GM12878 (cell line): Measurements from ENCODE around the gene ERVMER34-1. TPM values are rescaled to one million over a fixed set of nuclear protein-coding genes. Genes with fewer than 3 reads are reported as not detected.

Source experiments
- CBX5 ChIP-seq: sonication (generic); IDR thresholded peaks from 2 replicates; pipeline ENCODE4 v1.6.1; 2016; ENCODE audit warnings: low read depth, moderate library complexity, mild to moderate bottlenecking, inconsistent platforms
- DPF2 ChIP-seq: fragments of 450-650 bp; IDR thresholded peaks from 2 replicates; pipeline ENCODE4 v1.6.1; 2017; ENCODE audit warnings: mild to moderate bottlenecking
- POLR2AphosphoS2 ChIP-seq: IDR thresholded peaks from 2 replicates; pipeline ENCODE4 v1.6.1; 2011; ENCODE audit warnings: low read depth, mild to moderate bottlenecking, low read length, improper control_type of control experiment, moderate library complexity
- RBBP5 ChIP-seq: fragments of 200-600 bp; sonication (generic); conservative IDR thresholded peaks from 2 replicates; pipeline ENCODE4 v1.6.1; 2016
- SMAD1 ChIP-seq: fragments of 450-650 bp; IDR thresholded peaks from 2 replicates; pipeline ENCODE4 v1.6.1; 2018; ENCODE audit warnings: mild to moderate bottlenecking, low read depth; ENCODE audit not compliant: partially characterized antibody
- WRNIP1 ChIP-seq: IDR thresholded peaks from 2 replicates; pipeline ENCODE4 v1.6.1; 2011; ENCODE audit warnings: low read depth, low read length, improper control_type of control experiment, borderline replicate concordance
- ZNF274 ChIP-seq: IDR thresholded peaks from one replicate; pipeline ENCODE4 v1.8.0; 2011; ENCODE audit not compliant: insufficient read length, insufficient read depth
- ZSCAN29 ChIP-seq: fragments of 450-650 bp; IDR thresholded peaks from 2 replicates; pipeline ENCODE4 v1.6.1; 2017; ENCODE audit warnings: mild to moderate bottlenecking, moderate library complexity
- polyA plus RNA-seq, 11 experiments: library from polyadenylated mRNA; depleted of rRNA in 4 of 11; unstranded in 6 of 11; stranded (reverse) in 5 of 11; fragments of >200 nt; fragmentation: Nextera tagmentation in 4 of 11; fragmentation: Illumina TruSeq in 1 of 11; extraction: Ambion mirVana in 4 of 11; extraction: Trizol in 1 of 11; gene quantifications; 1 replicate in 1 of 11; 2 replicates in 10 of 11; pipeline versions ENCODE4 v1.2.1 to v1.2.3, GENCODE V29; 2011 to 2016; ENCODE audit warnings: inconsistent platforms in 2 of 11, missing spikeins in 2 of 11, low read depth in 1 of 11
- total RNA-seq, 4 experiments: library from RNA; depleted of rRNA in 3 of 4; stranded (reverse); fragments of >200 nt in 3 of 4; fragmentation: Illumina TruSeq in 1 of 4; extraction: Trizol in 1 of 4; gene quantifications; 2 replicates each; pipeline versions ENCODE4 v1.2.1 to v1.2.3, GENCODE V29; 2013 to 2021
- TF ChIP-seq, protein P1 (sequence below): fragments of 450-650 bp; IDR thresholded peaks from 2 replicates; pipeline ENCODE4 v1.6.1; 2016; ENCODE audit warnings: mild to moderate bottlenecking
- TF ChIP-seq, protein P2 (sequence below): IDR thresholded peaks from 2 replicates; pipeline ENCODE4 v1.6.1; 2011; ENCODE audit warnings: borderline replicate concordance, low read depth, mild to moderate bottlenecking, moderate library complexity, mixed read lengths, low read length; ENCODE audit not compliant: insufficient read depth; ENCODE audit errors: extremely low read length
- TF ChIP-seq, protein P3 (sequence below): fragments of 450-650 bp; IDR thresholded peaks from 2 replicates; pipeline ENCODE4 v1.6.1; 2016; ENCODE audit warnings: mild to moderate bottlenecking
- TF ChIP-seq, protein P4 (sequence below): fragments of 450-650 bp; formaldehyde crosslinking; IDR thresholded peaks from 2 replicates; pipeline ENCODE4 v1.4.0; 2020; ENCODE audit warnings: mild to moderate bottlenecking, moderate library complexity
- TF ChIP-seq, protein P5 (sequence below): fragments of 450-650 bp; IDR thresholded peaks from 2 replicates; pipeline ENCODE4 v1.6.1; 2017; ENCODE audit warnings: low read depth, mild to moderate bottlenecking, moderate library complexity

ERVMER34-1 gene
- total and polyA plus RNA-seq, 10 of the 15 experiments (the other 5 are each of a cell fraction or from before 2014, with no cell fraction given): not detected

DNA sequence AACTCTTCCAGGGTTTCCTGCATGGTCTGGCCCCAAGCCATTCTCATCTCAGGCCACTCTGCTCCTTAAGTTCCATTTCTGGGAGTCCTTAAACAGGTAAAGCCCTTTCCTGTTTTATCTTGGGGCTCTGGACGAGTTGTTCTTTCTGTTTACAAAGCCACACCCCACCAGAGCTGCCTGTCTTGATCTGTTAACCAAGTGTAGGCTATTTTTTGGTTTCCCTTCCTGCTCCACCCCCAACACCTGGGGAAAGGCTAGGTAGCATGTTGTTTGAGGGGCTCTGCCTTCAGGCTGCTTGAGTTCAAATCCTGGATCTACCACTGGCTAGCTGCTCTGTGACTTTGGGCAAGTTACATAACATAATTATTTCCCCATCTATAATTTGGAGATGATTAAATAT lies 40.0 kb downstream of the ERVMER34-1 start (continued):
- TF ChIP-seq ZSCAN29: no peak
- no peak for TF ChIP-seq CBX5
- TF ChIP-seq DPF2: no peak
- TF ChIP-seq, protein P1, sequence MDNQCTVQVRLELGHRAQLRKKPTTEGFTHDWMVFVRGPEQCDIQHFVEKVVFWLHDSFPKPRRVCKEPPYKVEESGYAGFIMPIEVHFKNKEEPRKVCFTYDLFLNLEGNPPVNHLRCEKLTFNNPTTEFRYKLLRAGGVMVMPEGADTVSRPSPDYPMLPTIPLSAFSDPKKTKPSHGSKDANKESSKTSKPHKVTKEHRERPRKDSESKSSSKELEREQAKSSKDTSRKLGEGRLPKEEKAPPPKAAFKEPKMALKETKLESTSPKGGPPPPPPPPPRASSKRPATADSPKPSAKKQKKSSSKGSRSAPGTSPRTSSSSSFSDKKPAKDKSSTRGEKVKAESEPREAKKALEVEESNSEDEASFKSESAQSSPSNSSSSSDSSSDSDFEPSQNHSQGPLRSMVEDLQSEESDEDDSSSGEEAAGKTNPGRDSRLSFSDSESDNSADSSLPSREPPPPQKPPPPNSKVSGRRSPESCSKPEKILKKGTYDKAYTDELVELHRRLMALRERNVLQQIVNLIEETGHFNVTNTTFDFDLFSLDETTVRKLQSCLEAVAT: no peak
- TF ChIP-seq ZNF274: no peak
- TF ChIP-seq, protein P2, sequence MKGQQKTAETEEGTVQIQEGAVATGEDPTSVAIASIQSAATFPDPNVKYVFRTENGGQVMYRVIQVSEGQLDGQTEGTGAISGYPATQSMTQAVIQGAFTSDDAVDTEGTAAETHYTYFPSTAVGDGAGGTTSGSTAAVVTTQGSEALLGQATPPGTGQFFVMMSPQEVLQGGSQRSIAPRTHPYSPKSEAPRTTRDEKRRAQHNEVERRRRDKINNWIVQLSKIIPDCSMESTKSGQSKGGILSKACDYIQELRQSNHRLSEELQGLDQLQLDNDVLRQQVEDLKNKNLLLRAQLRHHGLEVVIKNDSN: no peak
- no peak for TF ChIP-seq WRNIP1
- TF ChIP-seq, protein P3, sequence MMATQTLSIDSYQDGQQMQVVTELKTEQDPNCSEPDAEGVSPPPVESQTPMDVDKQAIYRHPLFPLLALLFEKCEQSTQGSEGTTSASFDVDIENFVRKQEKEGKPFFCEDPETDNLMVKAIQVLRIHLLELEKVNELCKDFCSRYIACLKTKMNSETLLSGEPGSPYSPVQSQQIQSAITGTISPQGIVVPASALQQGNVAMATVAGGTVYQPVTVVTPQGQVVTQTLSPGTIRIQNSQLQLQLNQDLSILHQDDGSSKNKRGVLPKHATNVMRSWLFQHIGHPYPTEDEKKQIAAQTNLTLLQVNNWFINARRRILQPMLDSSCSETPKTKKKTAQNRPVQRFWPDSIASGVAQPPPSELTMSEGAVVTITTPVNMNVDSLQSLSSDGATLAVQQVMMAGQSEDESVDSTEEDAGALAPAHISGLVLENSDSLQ: no peak
- TF ChIP-seq, protein P4, sequence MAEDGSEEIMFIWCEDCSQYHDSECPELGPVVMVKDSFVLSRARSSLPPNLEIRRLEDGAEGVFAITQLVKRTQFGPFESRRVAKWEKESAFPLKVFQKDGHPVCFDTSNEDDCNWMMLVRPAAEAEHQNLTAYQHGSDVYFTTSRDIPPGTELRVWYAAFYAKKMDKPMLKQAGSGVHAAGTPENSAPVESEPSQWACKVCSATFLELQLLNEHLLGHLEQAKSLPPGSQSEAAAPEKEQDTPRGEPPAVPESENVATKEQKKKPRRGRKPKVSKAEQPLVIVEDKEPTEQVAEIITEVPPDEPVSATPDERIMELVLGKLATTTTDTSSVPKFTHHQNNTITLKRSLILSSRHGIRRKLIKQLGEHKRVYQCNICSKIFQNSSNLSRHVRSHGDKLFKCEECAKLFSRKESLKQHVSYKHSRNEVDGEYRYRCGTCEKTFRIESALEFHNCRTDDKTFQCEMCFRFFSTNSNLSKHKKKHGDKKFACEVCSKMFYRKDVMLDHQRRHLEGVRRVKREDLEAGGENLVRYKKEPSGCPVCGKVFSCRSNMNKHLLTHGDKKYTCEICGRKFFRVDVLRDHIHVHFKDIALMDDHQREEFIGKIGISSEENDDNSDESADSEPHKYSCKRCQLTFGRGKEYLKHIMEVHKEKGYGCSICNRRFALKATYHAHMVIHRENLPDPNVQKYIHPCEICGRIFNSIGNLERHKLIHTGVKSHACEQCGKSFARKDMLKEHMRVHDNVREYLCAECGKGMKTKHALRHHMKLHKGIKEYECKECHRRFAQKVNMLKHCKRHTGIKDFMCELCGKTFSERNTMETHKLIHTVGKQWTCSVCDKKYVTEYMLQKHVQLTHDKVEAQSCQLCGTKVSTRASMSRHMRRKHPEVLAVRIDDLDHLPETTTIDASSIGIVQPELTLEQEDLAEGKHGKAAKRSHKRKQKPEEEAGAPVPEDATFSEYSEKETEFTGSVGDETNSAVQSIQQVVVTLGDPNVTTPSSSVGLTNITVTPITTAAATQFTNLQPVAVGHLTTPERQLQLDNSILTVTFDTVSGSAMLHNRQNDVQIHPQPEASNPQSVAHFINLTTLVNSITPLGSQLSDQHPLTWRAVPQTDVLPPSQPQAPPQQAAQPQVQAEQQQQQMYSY (CRISPR knock-in tag): no peak
- TF ChIP-seq SMAD1: no peak
- TF ChIP-seq, protein P5, sequence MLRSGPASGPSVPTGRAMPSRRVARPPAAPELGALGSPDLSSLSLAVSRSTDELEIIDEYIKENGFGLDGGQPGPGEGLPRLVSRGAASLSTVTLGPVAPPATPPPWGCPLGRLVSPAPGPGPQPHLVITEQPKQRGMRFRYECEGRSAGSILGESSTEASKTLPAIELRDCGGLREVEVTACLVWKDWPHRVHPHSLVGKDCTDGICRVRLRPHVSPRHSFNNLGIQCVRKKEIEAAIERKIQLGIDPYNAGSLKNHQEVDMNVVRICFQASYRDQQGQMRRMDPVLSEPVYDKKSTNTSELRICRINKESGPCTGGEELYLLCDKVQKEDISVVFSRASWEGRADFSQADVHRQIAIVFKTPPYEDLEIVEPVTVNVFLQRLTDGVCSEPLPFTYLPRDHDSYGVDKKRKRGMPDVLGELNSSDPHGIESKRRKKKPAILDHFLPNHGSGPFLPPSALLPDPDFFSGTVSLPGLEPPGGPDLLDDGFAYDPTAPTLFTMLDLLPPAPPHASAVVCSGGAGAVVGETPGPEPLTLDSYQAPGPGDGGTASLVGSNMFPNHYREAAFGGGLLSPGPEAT: no peak
- TF ChIP-seq POLR2AphosphoS2: no peak
- TF ChIP-seq RBBP5: no peak
